GM23338 (cell line): ENCODE data around the gene KCNIP1. TPM values are rescaled to one million over a fixed set of nuclear protein-coding genes. Genes with fewer than 3 reads are reported as not detected.

Source experiments
- ATAC-seq: fragments of 200-7000 bp; cut with Tn5 transposase; 3 replicates; pipeline ENCODE4 v1.9.1; 2020
- DNase-seq: peaks from one replicate; pipeline ENCODE4 v3.0.0-alpha.2; 2015; ENCODE audit warnings: low spot score
- H2AFZ ChIP-seq: fragments of 200-600 bp; sonication (generic); 2 replicates; pipeline ENCODE4 v1.8.0; 2016; ENCODE audit warnings: antibody characterized with exemption, mild to moderate bottlenecking, moderate library complexity
- H3F3A ChIP-seq: fragments of 200-600 bp; sonication (generic); replicated peaks from 2 replicates; pipeline ENCODE4 v1.8.0; 2017; ENCODE audit warnings: antibody characterized with exemption, mixed run types, low read depth
- H3K27ac ChIP-seq: fragments of 200-600 bp; sonication (generic); 2 replicates; pipeline ENCODE4 v1.6.1; 2016; ENCODE audit warnings: low read depth
- H3K27me3 ChIP-seq: fragments of 200-600 bp; sonication (generic); 2 replicates; pipeline ENCODE4 v1.8.0; 2016; ENCODE audit warnings: mild to moderate bottlenecking, mixed run types, moderate library complexity; ENCODE audit not compliant: insufficient read depth
- H3K36me3 ChIP-seq: fragments of 200-600 bp; sonication (generic); 2 replicates; pipeline ENCODE4 v1.8.0; 2016; ENCODE audit warnings: mild to moderate bottlenecking; ENCODE audit not compliant: insufficient read depth
- H3K4me1 ChIP-seq: fragments of 200-600 bp; sonication (generic); 2 replicates; pipeline ENCODE4 v1.8.0; 2016; ENCODE audit warnings: mild to moderate bottlenecking, moderate library complexity; ENCODE audit not compliant: insufficient read depth
- H3K4me2 ChIP-seq: fragments of 200-600 bp; sonication (generic); 2 replicates; pipeline ENCODE4 v1.7.1; 2017; ENCODE audit warnings: mixed run types
- H3K4me3 ChIP-seq: fragments of 200-600 bp; sonication (generic); 2 replicates; pipeline ENCODE4 v1.6.1; 2016; ENCODE audit warnings: mixed run types
- H3K79me2 ChIP-seq: fragments of 200-600 bp; sonication (generic); replicated peaks from 2 replicates; pipeline ENCODE4 v1.8.0; 2017; ENCODE audit warnings: mild to moderate bottlenecking; ENCODE audit not compliant: insufficient read depth
- H3K9me2 ChIP-seq: fragments of 200-600 bp; sonication (generic); 2 replicates; pipeline ENCODE4 v1.8.0; 2017; ENCODE audit not compliant: insufficient read depth
- H4K20me1 ChIP-seq: fragments of 200-600 bp; sonication (generic); replicated peaks from 2 replicates; pipeline ENCODE4 v1.8.0; 2017; ENCODE audit warnings: mild to moderate bottlenecking; ENCODE audit not compliant: insufficient read depth
- H3K27ac Mint-ChIP-seq: 2 replicates; pipeline ENCODE4 v1.8.0; 2020; ENCODE audit warnings: inconsistent platforms, mild to moderate bottlenecking, moderate library complexity, mixed read lengths
- H3K27me3 Mint-ChIP-seq: 3 replicates; pipeline ENCODE4 v1.8.0; 2022; ENCODE audit warnings: low read depth, mild to moderate bottlenecking, moderate library complexity, mixed read lengths, inconsistent platforms; ENCODE audit not compliant: insufficient read depth, poor library complexity
- H3K36me3 Mint-ChIP-seq: 3 replicates; pipeline ENCODE4 v1.8.0; 2021; ENCODE audit warnings: low read depth, mild to moderate bottlenecking, inconsistent platforms, moderate library complexity, mixed read lengths
- H3K4me1 Mint-ChIP-seq: 3 replicates; pipeline ENCODE4 v1.8.0; 2020; ENCODE audit warnings: mild to moderate bottlenecking, inconsistent platforms, mixed read lengths
- H3K4me3 Mint-ChIP-seq: 3 replicates; pipeline ENCODE4 v1.8.0; 2021; ENCODE audit warnings: moderate library complexity, mild to moderate bottlenecking, inconsistent platforms, mixed read lengths
- H3K9me3 Mint-ChIP-seq: 3 replicates; pipeline ENCODE4 v1.8.0; 2020; ENCODE audit warnings: moderate library complexity, mild to moderate bottlenecking, inconsistent platforms, mixed read lengths
- CREB1 ChIP-seq: fragments of 250-450 bp; sonication (Bioruptor Pico); IDR thresholded peaks from 2 replicates; pipeline ENCODE4 v1.5.0; 2020; ENCODE audit warnings: low read depth, mild to moderate bottlenecking, moderate library complexity
- JUNB ChIP-seq: IDR thresholded peaks from one replicate; pipeline ENCODE4 v1.6.1; 2016; ENCODE audit warnings: antibody characterized with exemption; ENCODE audit not compliant: unreplicated experiment
- NANOG ChIP-seq: IDR thresholded peaks from 2 replicates; pipeline ENCODE4 v1.6.1; 2016; ENCODE audit warnings: antibody characterized with exemption, borderline replicate concordance
- POLR2AphosphoS5 ChIP-seq: IDR thresholded peaks from 2 replicates; pipeline ENCODE4 v1.6.1; 2016; ENCODE audit warnings: antibody characterized with exemption, low read depth
- STAT1 ChIP-seq: IDR thresholded peaks from one replicate; pipeline ENCODE4 v1.6.1; 2016; ENCODE audit warnings: antibody characterized with exemption; ENCODE audit not compliant: unreplicated experiment
- ZNF331 ChIP-seq: fragments of 250-450 bp; sonication (Bioruptor Pico); IDR thresholded peaks from 2 replicates; pipeline ENCODE4 v1.5.0; 2020; ENCODE audit warnings: low read depth, mild to moderate bottlenecking, moderate library complexity
- polyA plus RNA-seq: library from polyadenylated mRNA; unstranded; fragments of >200 nt; fragmentation: Nextera tagmentation; extraction: Ambion mirVana; gene quantifications from 2 replicates; pipeline ENCODE4 v1.2.1, GENCODE V29; 2016
- total RNA-seq: library from RNA; depleted of rRNA; stranded (reverse); fragments of >200 nt; shearing (Covaris generic); gene quantifications from 2 replicates; pipeline ENCODE4 v1.2.3, GENCODE V29; 2014
- TF ChIP-seq, protein P1 (sequence below): IDR thresholded peaks from one replicate; pipeline ENCODE4 v1.6.1; 2018; ENCODE audit warnings: antibody characterized with exemption; ENCODE audit not compliant: unreplicated experiment
- TF ChIP-seq, protein P2 (sequence below), 2 experiments: fragments of 200-600 bp in 1 of 2; sonication (generic) in 1 of 2; conservative IDR thresholded peaks; 2 replicates each; pipeline versions ENCODE4 v1.5.1 to v1.6.1; 2016 to 2017; ENCODE audit warnings: antibody characterized with exemption in 2 of 2, low read depth in 2 of 2, mild to moderate bottlenecking in 2 of 2, moderate library complexity in 1 of 2
- TF ChIP-seq, protein P3 (sequence below): IDR thresholded peaks from 2 replicates; pipeline ENCODE4 v1.6.1; 2016; ENCODE audit warnings: antibody characterized with exemption
- TF ChIP-seq, protein P4 (sequence below): fragments of 250-450 bp; sonication (Bioruptor Pico); IDR thresholded peaks from 2 replicates; pipeline ENCODE4 v1.5.0; 2020; ENCODE audit warnings: mild to moderate bottlenecking, moderate library complexity

Gene KCNIP1
- total and polyA plus RNA-seq, 2 experiments from 2014 or later = 0.31 to 0.87 TPM

DNA sequence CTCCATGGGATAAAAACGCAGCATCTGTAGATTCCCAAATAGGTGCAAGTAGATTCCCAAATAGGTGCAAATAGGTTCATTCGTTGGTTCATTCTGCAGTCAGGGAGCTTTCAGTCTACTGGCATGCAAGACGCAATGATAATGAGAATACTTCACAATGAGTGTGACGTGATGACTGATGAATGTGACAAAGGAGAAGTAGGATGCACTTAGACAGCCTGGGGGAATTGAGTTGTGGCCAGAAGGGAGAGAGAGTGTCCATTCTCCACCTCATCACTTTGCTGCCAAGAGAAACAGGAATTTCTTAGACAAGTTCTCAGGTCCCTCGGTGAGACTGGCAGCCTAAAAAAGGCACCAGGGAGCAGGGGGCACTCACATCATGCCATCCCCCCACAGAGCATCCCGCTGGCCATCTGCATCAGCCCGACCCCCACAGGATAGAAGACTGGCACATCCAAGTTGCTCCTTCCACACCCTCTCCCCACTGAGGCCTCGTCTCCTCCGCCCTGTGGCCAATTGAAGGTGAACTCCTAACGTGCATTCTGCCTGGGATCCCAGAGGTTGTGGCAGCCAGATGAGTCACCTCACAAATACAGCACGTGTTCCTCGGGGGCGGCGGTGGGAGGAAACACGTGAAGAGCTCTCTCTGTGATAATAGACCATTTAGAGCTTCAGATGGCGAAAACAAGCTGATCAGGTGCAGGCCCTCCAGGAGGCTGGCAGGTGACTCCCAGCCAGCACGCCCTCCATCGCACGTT is 19.9 kb upstream of the KCNIP1 start:
- H3K27me3 Mint-ChIP-seq = peaks cover 8% of the 10 kb centered on the region
- H3K9me3 Mint-ChIP-seq = no peaks in the 10 kb centered on the region; the same call in 2 of the 3 replicates
- no peak for TF ChIP-seq ZNF331 (CRISPR knock-in tag)
- TF ChIP-seq, protein P1, sequence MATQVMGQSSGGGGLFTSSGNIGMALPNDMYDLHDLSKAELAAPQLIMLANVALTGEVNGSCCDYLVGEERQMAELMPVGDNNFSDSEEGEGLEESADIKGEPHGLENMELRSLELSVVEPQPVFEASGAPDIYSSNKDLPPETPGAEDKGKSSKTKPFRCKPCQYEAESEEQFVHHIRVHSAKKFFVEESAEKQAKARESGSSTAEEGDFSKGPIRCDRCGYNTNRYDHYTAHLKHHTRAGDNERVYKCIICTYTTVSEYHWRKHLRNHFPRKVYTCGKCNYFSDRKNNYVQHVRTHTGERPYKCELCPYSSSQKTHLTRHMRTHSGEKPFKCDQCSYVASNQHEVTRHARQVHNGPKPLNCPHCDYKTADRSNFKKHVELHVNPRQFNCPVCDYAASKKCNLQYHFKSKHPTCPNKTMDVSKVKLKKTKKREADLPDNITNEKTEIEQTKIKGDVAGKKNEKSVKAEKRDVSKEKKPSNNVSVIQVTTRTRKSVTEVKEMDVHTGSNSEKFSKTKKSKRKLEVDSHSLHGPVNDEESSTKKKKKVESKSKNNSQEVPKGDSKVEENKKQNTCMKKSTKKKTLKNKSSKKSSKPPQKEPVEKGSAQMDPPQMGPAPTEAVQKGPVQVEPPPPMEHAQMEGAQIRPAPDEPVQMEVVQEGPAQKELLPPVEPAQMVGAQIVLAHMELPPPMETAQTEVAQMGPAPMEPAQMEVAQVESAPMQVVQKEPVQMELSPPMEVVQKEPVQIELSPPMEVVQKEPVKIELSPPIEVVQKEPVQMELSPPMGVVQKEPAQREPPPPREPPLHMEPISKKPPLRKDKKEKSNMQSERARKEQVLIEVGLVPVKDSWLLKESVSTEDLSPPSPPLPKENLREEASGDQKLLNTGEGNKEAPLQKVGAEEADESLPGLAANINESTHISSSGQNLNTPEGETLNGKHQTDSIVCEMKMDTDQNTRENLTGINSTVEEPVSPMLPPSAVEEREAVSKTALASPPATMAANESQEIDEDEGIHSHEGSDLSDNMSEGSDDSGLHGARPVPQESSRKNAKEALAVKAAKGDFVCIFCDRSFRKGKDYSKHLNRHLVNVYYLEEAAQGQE = no peak
- no peak for TF ChIP-seq CREB1 (CRISPR knock-in tag)
- TF ChIP-seq, protein P2, sequence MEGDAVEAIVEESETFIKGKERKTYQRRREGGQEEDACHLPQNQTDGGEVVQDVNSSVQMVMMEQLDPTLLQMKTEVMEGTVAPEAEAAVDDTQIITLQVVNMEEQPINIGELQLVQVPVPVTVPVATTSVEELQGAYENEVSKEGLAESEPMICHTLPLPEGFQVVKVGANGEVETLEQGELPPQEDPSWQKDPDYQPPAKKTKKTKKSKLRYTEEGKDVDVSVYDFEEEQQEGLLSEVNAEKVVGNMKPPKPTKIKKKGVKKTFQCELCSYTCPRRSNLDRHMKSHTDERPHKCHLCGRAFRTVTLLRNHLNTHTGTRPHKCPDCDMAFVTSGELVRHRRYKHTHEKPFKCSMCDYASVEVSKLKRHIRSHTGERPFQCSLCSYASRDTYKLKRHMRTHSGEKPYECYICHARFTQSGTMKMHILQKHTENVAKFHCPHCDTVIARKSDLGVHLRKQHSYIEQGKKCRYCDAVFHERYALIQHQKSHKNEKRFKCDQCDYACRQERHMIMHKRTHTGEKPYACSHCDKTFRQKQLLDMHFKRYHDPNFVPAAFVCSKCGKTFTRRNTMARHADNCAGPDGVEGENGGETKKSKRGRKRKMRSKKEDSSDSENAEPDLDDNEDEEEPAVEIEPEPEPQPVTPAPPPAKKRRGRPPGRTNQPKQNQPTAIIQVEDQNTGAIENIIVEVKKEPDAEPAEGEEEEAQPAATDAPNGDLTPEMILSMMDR (conservative IDR thresholded peaks at IDR 0.05; ENCODE audit: low read depth in 2 of 2) = no peak
- TF ChIP-seq, protein P3, sequence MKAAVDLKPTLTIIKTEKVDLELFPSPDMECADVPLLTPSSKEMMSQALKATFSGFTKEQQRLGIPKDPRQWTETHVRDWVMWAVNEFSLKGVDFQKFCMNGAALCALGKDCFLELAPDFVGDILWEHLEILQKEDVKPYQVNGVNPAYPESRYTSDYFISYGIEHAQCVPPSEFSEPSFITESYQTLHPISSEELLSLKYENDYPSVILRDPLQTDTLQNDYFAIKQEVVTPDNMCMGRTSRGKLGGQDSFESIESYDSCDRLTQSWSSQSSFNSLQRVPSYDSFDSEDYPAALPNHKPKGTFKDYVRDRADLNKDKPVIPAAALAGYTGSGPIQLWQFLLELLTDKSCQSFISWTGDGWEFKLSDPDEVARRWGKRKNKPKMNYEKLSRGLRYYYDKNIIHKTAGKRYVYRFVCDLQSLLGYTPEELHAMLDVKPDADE = no peak
- no peak for TF ChIP-seq STAT1
- TF ChIP-seq, protein P4, sequence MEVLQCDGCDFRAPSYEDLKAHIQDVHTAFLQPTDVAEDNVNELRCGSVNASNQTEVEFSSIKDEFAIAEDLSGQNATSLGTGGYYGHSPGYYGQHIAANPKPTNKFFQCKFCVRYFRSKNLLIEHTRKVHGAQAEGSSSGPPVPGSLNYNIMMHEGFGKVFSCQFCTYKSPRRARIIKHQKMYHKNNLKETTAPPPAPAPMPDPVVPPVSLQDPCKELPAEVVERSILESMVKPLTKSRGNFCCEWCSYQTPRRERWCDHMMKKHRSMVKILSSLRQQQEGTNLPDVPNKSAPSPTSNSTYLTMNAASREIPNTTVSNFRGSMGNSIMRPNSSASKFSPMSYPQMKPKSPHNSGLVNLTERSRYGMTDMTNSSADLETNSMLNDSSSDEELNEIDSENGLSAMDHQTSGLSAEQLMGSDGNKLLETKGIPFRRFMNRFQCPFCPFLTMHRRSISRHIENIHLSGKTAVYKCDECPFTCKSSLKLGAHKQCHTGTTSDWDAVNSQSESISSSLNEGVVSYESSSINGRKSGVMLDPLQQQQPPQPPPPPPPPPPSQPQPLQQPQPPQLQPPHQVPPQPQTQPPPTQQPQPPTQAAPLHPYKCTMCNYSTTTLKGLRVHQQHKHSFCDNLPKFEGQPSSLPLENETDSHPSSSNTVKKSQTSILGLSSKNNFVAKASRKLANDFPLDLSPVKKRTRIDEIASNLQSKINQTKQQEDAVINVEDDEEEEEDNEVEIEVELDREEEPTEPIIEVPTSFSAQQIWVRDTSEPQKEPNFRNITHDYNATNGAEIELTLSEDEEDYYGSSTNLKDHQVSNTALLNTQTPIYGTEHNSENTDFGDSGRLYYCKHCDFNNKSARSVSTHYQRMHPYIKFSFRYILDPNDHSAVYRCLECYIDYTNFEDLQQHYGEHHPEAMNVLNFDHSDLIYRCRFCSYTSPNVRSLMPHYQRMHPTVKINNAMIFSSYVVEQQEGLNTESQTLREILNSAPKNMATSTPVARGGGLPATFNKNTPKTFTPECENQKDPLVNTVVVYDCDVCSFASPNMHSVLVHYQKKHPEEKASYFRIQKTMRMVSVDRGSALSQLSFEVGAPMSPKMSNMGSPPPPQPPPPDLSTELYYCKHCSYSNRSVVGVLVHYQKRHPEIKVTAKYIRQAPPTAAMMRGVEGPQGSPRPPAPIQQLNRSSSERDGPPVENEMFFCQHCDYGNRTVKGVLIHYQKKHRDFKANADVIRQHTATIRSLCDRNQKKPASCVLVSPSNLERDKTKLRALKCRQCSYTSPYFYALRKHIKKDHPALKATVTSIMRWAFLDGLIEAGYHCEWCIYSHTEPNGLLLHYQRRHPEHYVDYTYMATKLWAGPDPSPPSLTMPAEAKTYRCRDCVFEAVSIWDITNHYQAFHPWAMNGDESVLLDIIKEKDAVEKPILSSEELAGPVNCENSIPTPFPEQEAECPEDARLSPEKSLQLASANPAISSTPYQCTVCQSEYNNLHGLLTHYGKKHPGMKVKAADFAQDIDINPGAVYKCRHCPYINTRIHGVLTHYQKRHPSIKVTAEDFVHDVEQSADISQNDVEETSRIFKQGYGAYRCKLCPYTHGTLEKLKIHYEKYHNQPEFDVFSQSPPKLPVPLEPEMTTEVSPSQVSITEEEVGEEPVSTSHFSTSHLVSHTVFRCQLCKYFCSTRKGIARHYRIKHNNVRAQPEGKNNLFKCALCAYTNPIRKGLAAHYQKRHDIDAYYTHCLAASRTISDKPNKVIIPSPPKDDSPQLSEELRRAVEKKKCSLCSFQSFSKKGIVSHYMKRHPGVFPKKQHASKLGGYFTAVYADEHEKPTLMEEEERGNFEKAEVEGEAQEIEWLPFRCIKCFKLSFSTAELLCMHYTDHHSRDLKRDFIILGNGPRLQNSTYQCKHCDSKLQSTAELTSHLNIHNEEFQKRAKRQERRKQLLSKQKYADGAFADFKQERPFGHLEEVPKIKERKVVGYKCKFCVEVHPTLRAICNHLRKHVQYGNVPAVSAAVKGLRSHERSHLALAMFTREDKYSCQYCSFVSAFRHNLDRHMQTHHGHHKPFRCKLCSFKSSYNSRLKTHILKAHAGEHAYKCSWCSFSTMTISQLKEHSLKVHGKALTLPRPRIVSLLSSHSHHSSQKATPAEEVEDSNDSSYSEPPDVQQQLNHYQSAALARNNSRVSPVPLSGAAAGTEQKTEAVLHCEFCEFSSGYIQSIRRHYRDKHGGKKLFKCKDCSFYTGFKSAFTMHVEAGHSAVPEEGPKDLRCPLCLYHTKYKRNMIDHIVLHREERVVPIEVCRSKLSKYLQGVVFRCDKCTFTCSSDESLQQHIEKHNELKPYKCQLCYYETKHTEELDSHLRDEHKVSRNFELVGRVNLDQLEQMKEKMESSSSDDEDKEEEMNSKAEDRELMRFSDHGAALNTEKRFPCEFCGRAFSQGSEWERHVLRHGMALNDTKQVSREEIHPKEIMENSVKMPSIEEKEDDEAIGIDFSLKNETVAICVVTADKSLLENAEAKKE (CRISPR knock-in tag) = no peak
- no peak for TF ChIP-seq NANOG
- no peak for TF ChIP-seq JUNB
- TF ChIP-seq POLR2AphosphoS5 = no peak
- H3K36me3 Mint-ChIP-seq = no peaks in the 10 kb centered on the region
- Histone ChIP-seq H3K4me1 (no peaks in the 10 kb centered on the region), H3K36me3 (no peaks in the 10 kb centered on the region), H3K4me2 (no peak overlapping the region), H3K27me3 (no peaks in the 10 kb centered on the region), H3K27ac (no peak overlapping the region), H3K4me3 (no peak overlapping the region), H3F3A (no peaks in the 10 kb centered on the region), H3K9me2 (no peaks in the 10 kb centered on the region; the same call in 1 of the 2 replicates), H2AFZ (no peak overlapping the region; the same call in 1 of the 2 replicates), H4K20me1 (no peaks in the 10 kb centered on the region), H3K79me2 (no peaks in the 10 kb centered on the region)
- no peak for DNase-seq
- H3K4me3 Mint-ChIP-seq = no peak overlapping the region
- ATAC-seq = peak; percentile 62
- peaks cover 10% of the 10 kb centered on the region for H3K4me1 Mint-ChIP-seq
- H3K27ac Mint-ChIP-seq = no peak overlapping the region
